ENCODE data around the gene ZFYVE27. TPM values are rescaled to one million over a fixed set of nuclear protein-coding genes. Genes with fewer than 3 reads are reported as not detected.

Gene ZFYVE27
- total RNA-seq, 1 experiment from 2014 or later: 16.9 TPM

DNA sequence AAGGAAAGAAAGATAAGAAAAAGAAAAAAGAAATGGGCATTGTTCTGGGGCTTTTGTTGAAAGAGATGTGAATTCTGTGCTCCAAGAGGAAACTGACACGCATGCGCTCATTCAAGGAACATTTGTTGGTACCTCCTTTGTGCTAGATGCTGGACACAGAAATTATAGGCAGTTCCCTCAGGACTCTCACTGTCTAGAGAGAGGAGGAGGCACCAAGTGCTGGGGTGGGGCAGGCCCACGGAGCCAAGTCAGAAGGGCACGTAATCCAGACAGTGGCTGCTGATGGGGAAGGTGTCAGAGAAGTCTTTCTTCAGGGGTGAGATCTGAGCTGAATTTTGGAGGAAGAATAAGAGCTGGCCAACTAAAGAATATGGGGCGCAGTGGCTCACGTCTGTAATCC lies 2.9 kb upstream of the ZFYVE27 start:
- no peak overlapping the region for H3K4me2 ChIP-seq (ENCODE audit: low read depth, low read length, poor library complexity, severe bottlenecking)
- H3K4me3 ChIP-seq (ENCODE audit: low read length): no peak overlapping the region
- H3K36me3 ChIP-seq (ENCODE audit: insufficient read depth, low read length): no peaks in the 10 kb centered on the region
- no peaks in the 10 kb centered on the region for H3K9me3 ChIP-seq (ENCODE audit: low read length)
- no peak overlapping the region for H3K9ac ChIP-seq (ENCODE audit: low read length)
- H3K9me2 ChIP-seq (replicated peaks; ENCODE audit: insufficient read depth, low read length): no peaks in the 10 kb centered on the region
- DNase-seq: no peak
- no peaks in the 10 kb centered on the region for H4K20me1 ChIP-seq (ENCODE audit: insufficient read depth, low read depth, low read length)
- H2AFZ ChIP-seq (ENCODE audit: low read length): no peak overlapping the region
- peaks cover 16% of the 10 kb centered on the region for H3K4me1 ChIP-seq (ENCODE audit: low read length)
- no peaks in the 10 kb centered on the region for H3K27me3 ChIP-seq (ENCODE audit: low read length)
- H3K27ac ChIP-seq (ENCODE audit: low read length): no peak overlapping the region
- H3K79me2 ChIP-seq (ENCODE audit: low read length): peaks cover 18% of the 10 kb centered on the region

- Histone ChIP-seq H3K27me3 (ENCODE audit: low read length) (no peaks in the 10 kb centered on the region), H3K9me2 (replicated peaks; ENCODE audit: insufficient read depth, low read length) (no peaks in the 10 kb centered on the region), H3K9me3 (ENCODE audit: low read length) (no peaks in the 10 kb centered on the region), H4K20me1 (ENCODE audit: insufficient read depth, low read depth, low read length) (no peaks in the 10 kb centered on the region), H3K36me3 (ENCODE audit: insufficient read depth, low read length) (peaks cover 3% of the 10 kb centered on the region; the same call in 1 of the 2 replicates), H3K27ac (ENCODE audit: low read length) (no peak overlapping the region), H3K9ac (ENCODE audit: low read length) (peak overlapping the region; percentile 94; the same call in 1 of the 2 replicates), H3K4me1 (ENCODE audit: low read length) (peaks cover 34% of the 10 kb centered on the region), H3K4me3 (ENCODE audit: low read length) (peak overlapping the region; percentile 92; the same call in 1 of the 2 replicates), H3K79me2 (ENCODE audit: low read length) (peaks cover 35% of the 10 kb centered on the region), H3K4me2 (ENCODE audit: low read depth, low read length, poor library complexity, severe bottlenecking) (peak overlapping the region; percentile 69), H2AFZ (ENCODE audit: low read length) (peak overlapping the region; percentile 42; the same call in 1 of the 2 replicates)
- DNase-seq: no peak
Observed at GRCh38 chr10:97736403-97736901, 476 bp upstream of the ZFYVE27 start.

DNA sequence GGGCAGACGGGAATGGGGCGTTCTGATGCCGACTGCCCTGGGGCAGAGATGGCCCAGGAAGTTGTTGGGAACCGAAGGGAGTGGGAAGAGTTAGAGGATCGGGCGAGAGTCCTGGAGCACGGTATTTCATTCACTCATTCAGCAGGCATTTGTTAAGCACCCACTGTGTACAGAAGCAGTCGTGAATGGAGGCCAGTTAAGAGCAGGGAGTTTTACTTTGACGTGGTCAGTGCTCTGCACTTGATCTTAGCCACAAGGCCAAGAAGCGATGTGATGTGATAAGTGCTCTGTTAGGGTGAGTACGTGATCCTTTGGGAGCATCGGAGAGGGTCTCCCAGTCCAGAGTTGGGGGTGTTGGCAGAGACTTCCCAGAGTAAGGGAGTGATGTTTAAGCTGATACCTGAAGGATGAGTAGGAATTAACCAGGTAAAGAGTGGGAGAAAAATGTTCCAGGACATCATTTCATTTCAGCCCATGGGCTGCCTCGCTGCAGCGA lies 890 bp downstream of the ZFYVE27 start:
- no peak for DNase-seq
- peaks cover 3% of the 10 kb centered on the region; the same call in 1 of the 2 replicates for H3K36me3 ChIP-seq (ENCODE audit: insufficient read depth, low read length)
- no peaks in the 10 kb centered on the region for H3K27me3 ChIP-seq (ENCODE audit: low read length)
- H3K4me1 ChIP-seq (ENCODE audit: low read length): peaks cover 34% of the 10 kb centered on the region
- no peaks in the 10 kb centered on the region for H4K20me1 ChIP-seq (ENCODE audit: insufficient read depth, low read depth, low read length)
- H3K9me3 ChIP-seq (ENCODE audit: low read length): no peaks in the 10 kb centered on the region
- no peaks in the 10 kb centered on the region for H3K9me2 ChIP-seq (replicated peaks; ENCODE audit: insufficient read depth, low read length)
- H3K27ac ChIP-seq (ENCODE audit: low read length): no peak overlapping the region
- peak overlapping the region; percentile 92 for H3K4me3 ChIP-seq (ENCODE audit: low read length)
- peak overlapping the region; percentile 69 for H3K4me2 ChIP-seq (ENCODE audit: low read depth, low read length, poor library complexity, severe bottlenecking)
- peak overlapping the region; percentile 94 for H3K9ac ChIP-seq (ENCODE audit: low read length)
- H3K79me2 ChIP-seq (ENCODE audit: low read length): peaks cover 42% of the 10 kb centered on the region
- no peak overlapping the region for H2AFZ ChIP-seq (ENCODE audit: low read length)

GRCh38 chr10:97738616-97739015 lies 1.7 kb downstream of the ZFYVE27 start:
- Histone ChIP-seq H2AFZ (ENCODE audit: low read length) (no peak overlapping the region), H4K20me1 (ENCODE audit: insufficient read depth, low read depth, low read length) (no peaks in the 10 kb centered on the region), H3K9me2 (replicated peaks; ENCODE audit: insufficient read depth, low read length) (no peaks in the 10 kb centered on the region), H3K9ac (ENCODE audit: low read length) (peak overlapping the region; percentile 94; the same call in 1 of the 2 replicates), H3K27ac (ENCODE audit: low read length) (no peak overlapping the region), H3K4me3 (ENCODE audit: low read length) (peak overlapping the region; percentile 92), H3K9me3 (ENCODE audit: low read length) (no peaks in the 10 kb centered on the region), H3K4me2 (ENCODE audit: low read depth, low read length, poor library complexity, severe bottlenecking) (peak overlapping the region; percentile 69), H3K27me3 (ENCODE audit: low read length) (no peaks in the 10 kb centered on the region), H3K79me2 (ENCODE audit: low read length) (peaks cover 50% of the 10 kb centered on the region), H3K36me3 (ENCODE audit: insufficient read depth, low read length) (peaks cover 5% of the 10 kb centered on the region; the same call in 1 of the 2 replicates), H3K4me1 (ENCODE audit: low read length) (peaks cover 34% of the 10 kb centered on the region)
- no peak for DNase-seq

DNA sequence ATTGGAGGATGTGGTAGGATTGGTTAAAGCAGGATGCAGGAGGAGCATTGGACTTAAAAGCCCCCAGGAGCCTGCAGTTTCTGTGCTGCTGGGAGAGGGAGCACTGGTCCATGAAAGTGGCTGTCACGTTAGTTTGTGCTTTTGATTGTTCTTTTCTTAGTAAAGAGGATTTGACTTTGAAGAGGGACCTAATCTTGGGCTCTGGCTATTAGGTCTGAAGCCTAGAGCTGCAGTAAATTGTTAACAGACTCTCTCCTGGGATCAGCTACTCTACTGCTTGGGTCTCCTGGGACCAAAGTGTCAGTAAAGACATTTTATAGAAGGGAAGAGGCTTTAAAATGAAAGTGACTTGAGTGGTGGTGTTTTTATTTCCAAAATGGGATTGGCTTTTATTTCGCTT lies 3.7 kb downstream of the ZFYVE27 start:
- Histone ChIP-seq H2AFZ (ENCODE audit: low read length) (no peak overlapping the region), H3K27ac (ENCODE audit: low read length) (peak overlapping the region; percentile 65), H3K4me1 (ENCODE audit: low read length) (peaks cover 34% of the 10 kb centered on the region), H3K9ac (ENCODE audit: low read length) (peak overlapping the region; percentile 43), H4K20me1 (ENCODE audit: insufficient read depth, low read depth, low read length) (no peaks in the 10 kb centered on the region), H3K4me3 (ENCODE audit: low read length) (peak overlapping the region; percentile 44; the same call in 1 of the 2 replicates), H3K9me2 (replicated peaks; ENCODE audit: insufficient read depth, low read length) (no peaks in the 10 kb centered on the region), H3K4me2 (ENCODE audit: low read depth, low read length, poor library complexity, severe bottlenecking) (peak overlapping the region; percentile 61), H3K79me2 (ENCODE audit: low read length) (peaks cover 51% of the 10 kb centered on the region), H3K36me3 (ENCODE audit: insufficient read depth, low read length) (peaks cover 5% of the 10 kb centered on the region; the same call in 1 of the 2 replicates), H3K9me3 (ENCODE audit: low read length) (no peaks in the 10 kb centered on the region), H3K27me3 (ENCODE audit: low read length) (no peaks in the 10 kb centered on the region)
- DNase-seq: peak; percentile 65

DNA sequence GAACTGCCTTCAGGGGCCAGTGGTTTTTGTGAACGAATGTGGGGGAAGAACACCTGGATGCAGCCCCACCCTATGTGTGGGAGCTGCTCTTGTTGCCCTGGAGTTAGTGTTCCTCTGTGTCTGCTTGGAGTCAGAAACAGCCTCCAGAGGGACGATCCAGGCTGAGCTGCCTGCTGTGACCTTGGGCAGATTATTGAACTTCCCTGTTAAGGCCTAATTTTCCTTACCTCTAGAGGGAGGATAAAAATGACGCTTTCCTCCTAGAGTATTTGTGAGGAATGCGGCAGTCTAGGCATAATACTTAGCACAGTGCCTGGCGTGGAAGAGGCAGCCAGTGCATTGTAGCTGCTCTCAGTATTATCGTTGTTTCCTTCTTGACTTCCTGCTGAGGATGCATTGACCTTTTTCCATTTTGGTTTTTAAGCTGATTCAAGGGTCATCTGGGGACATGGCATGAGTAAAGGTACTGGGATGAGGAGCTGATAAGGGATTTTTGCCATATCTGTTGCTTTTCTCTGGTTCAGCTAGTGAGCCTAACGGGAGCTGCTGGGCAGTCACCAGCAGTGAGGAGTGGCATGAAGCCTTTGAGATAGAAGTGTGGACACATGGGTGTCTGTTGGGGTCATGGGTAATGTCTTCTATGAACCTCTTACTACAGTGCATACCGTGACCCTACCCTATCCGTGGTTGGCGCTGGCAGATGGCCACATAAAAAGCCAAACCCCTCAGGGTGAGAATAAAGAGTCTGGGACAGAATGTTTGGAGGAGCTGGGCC lies 6.4 kb downstream of the ZFYVE27 start:
- Histone ChIP-seq H3K27ac (ENCODE audit: low read length) (no peak overlapping the region), H3K4me3 (ENCODE audit: low read length) (no peak overlapping the region), H3K4me1 (ENCODE audit: low read length) (peaks cover 23% of the 10 kb centered on the region), H3K9me3 (ENCODE audit: low read length) (no peaks in the 10 kb centered on the region), H2AFZ (ENCODE audit: low read length) (no peak overlapping the region), H3K27me3 (ENCODE audit: low read length) (no peaks in the 10 kb centered on the region), H3K4me2 (ENCODE audit: low read depth, low read length, poor library complexity, severe bottlenecking) (no peak overlapping the region), H3K9me2 (replicated peaks; ENCODE audit: insufficient read depth, low read length) (no peaks in the 10 kb centered on the region), H3K36me3 (ENCODE audit: insufficient read depth, low read length) (peaks cover 5% of the 10 kb centered on the region; the same call in 1 of the 2 replicates), H3K79me2 (ENCODE audit: low read length) (peaks cover 37% of the 10 kb centered on the region), H3K9ac (ENCODE audit: low read length) (no peak overlapping the region), H4K20me1 (ENCODE audit: insufficient read depth, low read depth, low read length) (no peaks in the 10 kb centered on the region)
- no peak for DNase-seq

DNA sequence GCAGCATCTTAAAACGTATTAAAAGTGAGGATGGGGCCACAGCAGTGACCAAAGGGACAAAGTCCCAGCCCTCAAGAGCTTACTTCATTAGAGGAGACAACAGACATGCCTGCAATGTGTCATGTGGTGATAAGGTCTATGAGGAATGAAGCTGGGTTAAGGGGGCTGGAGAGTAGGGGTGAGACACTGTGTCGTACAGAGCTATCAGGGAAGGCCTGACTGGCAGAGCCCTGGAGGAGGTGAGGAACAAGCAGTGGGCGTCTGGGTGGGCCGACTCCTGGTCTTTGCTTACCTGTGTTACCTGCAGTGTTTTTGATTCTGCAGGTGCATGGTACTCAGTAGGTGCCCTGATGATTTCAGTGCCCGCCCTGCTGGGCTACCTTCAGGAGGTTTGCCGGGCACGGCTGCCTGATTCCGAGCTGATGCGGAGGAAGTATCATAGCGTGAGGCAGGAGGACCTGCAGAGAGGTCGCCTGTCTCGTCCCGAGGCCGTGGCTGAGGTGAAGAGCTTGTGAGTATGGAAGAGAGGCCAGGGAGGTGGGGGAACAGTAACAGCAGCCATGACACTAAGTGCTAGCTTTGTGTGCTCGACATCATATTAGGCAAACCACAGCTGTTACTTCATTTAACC lies 7.6 kb downstream of the ZFYVE27 start:
- H3K36me3 ChIP-seq (ENCODE audit: insufficient read depth, low read length): peaks cover 4% of the 10 kb centered on the region; the same call in 1 of the 2 replicates
- H4K20me1 ChIP-seq (ENCODE audit: insufficient read depth, low read depth, low read length): no peaks in the 10 kb centered on the region
- H3K9me2 ChIP-seq (replicated peaks; ENCODE audit: insufficient read depth, low read length): no peaks in the 10 kb centered on the region
- H3K9ac ChIP-seq (ENCODE audit: low read length): no peak overlapping the region
- H3K27ac ChIP-seq (ENCODE audit: low read length): no peak overlapping the region
- no peak overlapping the region for H3K4me3 ChIP-seq (ENCODE audit: low read length)
- H2AFZ ChIP-seq (ENCODE audit: low read length): no peak overlapping the region
- peaks cover 31% of the 10 kb centered on the region for H3K79me2 ChIP-seq (ENCODE audit: low read length)
- peaks cover 16% of the 10 kb centered on the region for H3K4me1 ChIP-seq (ENCODE audit: low read length)
- no peak overlapping the region for H3K4me2 ChIP-seq (ENCODE audit: low read depth, low read length, poor library complexity, severe bottlenecking)
- no peaks in the 10 kb centered on the region for H3K27me3 ChIP-seq (ENCODE audit: low read length)
- no peaks in the 10 kb centered on the region for H3K9me3 ChIP-seq (ENCODE audit: low read length)
- no peak for DNase-seq

- no peak for DNase-seq
Observed at GRCh38 chr10:97747573-97747972, 10.6 kb downstream of the ZFYVE27 start.

More at GRCh38 chr10:97747573-97747972, 10.6 kb downstream of the ZFYVE27 start:
- peaks cover 10% of the 10 kb centered on the region for H3K79me2 ChIP-seq (ENCODE audit: low read length)
- H3K4me3 ChIP-seq (ENCODE audit: low read length): no peak overlapping the region
- H2AFZ ChIP-seq (ENCODE audit: low read length): no peak overlapping the region
- H3K27me3 ChIP-seq (ENCODE audit: low read length): no peaks in the 10 kb centered on the region
- H3K4me2 ChIP-seq (ENCODE audit: low read depth, low read length, poor library complexity, severe bottlenecking): no peak overlapping the region
- no peaks in the 10 kb centered on the region for H3K9me2 ChIP-seq (replicated peaks; ENCODE audit: insufficient read depth, low read length)
- no peaks in the 10 kb centered on the region for H3K4me1 ChIP-seq (ENCODE audit: low read length)
- H3K27ac ChIP-seq (ENCODE audit: low read length): no peak overlapping the region
- H3K9ac ChIP-seq (ENCODE audit: low read length): no peak overlapping the region
- H4K20me1 ChIP-seq (ENCODE audit: insufficient read depth, low read depth, low read length): no peaks in the 10 kb centered on the region
- H3K36me3 ChIP-seq (ENCODE audit: insufficient read depth, low read length): 0 out of 2 replicates have a peak, but pooled peaks cover 2% of the 10 kb centered on the region
- no peaks in the 10 kb centered on the region for H3K9me3 ChIP-seq (ENCODE audit: low read length)
